Measurements from ENCODE around the gene CALCR. TPM values are rescaled to one million over a fixed set of nuclear protein-coding genes. Genes with fewer than 3 reads are reported as not detected.

Gene CALCR
- total RNA-seq: not detected in 2 replicates

GRCh38 chr7:93574646-93575554 lies at the start of gene CALCR:
Gene CALCR, minus strand, starts transcription at chr7:93574724. Its CDS starts 87,743 bp downstream, at chr7:93486981.

